GM23248 (cell line): ENCODE results near the gene SLC12A7. TPM values are rescaled to one million over a fixed set of nuclear protein-coding genes. Genes with fewer than 3 reads are reported as not detected.
"Not testable (repeated sequence)": the region's sequence is repeated elsewhere in the genome, so short reads cannot be mapped to it uniquely, and the experiment has no call there.

Experiments
- DNase-seq: peaks from one replicate; pipeline ENCODE4 v3.0.0-alpha.2; 2015
- H2AFZ ChIP-seq: fragments of 200-600 bp; sonication (generic); 2 replicates; pipeline ENCODE4 v1.6.1; 2016; ENCODE audit warnings: antibody characterized with exemption
- H3F3A ChIP-seq: fragments of 200-600 bp; sonication (generic); 2 replicates; pipeline ENCODE4 v1.6.1; 2016; ENCODE audit warnings: mild to moderate bottlenecking, antibody characterized with exemption, mixed run types; ENCODE audit not compliant: insufficient read depth
- H3K27ac ChIP-seq: fragments of 200-600 bp; sonication (generic); 2 replicates; pipeline ENCODE4 v1.5.1; 2016; ENCODE audit warnings: mild to moderate bottlenecking
- H3K27me3 ChIP-seq: fragments of 200-600 bp; sonication (generic); replicated peaks from 2 replicates; pipeline ENCODE4 v1.6.1; 2016; ENCODE audit warnings: mild to moderate bottlenecking; ENCODE audit not compliant: insufficient read depth
- H3K36me3 ChIP-seq: fragments of 200-600 bp; sonication (generic); 2 replicates; pipeline ENCODE4 v1.6.1; 2016; ENCODE audit warnings: low read depth, mild to moderate bottlenecking
- H3K4me1 ChIP-seq: fragments of 200-600 bp; sonication (generic); 2 replicates; pipeline ENCODE4 v1.6.1; 2016; ENCODE audit warnings: mild to moderate bottlenecking; ENCODE audit not compliant: insufficient read depth
- H3K4me2 ChIP-seq: fragments of 200-600 bp; sonication (generic); one replicate; pipeline ENCODE4 v1.6.1; 2016; ENCODE audit warnings: mild to moderate bottlenecking; ENCODE audit not compliant: unreplicated experiment
- H3K4me3 ChIP-seq: fragments of 200-600 bp; sonication (generic); 2 replicates; pipeline ENCODE4 v1.5.1; 2016; ENCODE audit warnings: mild to moderate bottlenecking
- H3K79me2 ChIP-seq: fragments of 200-600 bp; sonication (generic); 2 replicates; pipeline ENCODE4 v1.6.1; 2016; ENCODE audit warnings: mild to moderate bottlenecking; ENCODE audit not compliant: insufficient read depth
- H3K9ac ChIP-seq: fragments of 200-600 bp; sonication (generic); 2 replicates; pipeline ENCODE4 v1.6.1; 2016; ENCODE audit warnings: mild to moderate bottlenecking
- H3K9me2 ChIP-seq: fragments of 200-600 bp; sonication (generic); 2 replicates; pipeline ENCODE4 v1.6.1; 2016; ENCODE audit warnings: mixed run types, mild to moderate bottlenecking, moderate library complexity; ENCODE audit not compliant: insufficient read depth
- H3K9me3 ChIP-seq: fragments of 200-600 bp; sonication (generic); one replicate; pipeline ENCODE4 v1.6.1; 2017; ENCODE audit warnings: low read depth
- H4K20me1 ChIP-seq: fragments of 200-600 bp; sonication (generic); 2 replicates; pipeline ENCODE4 v1.6.0; 2016; ENCODE audit not compliant: insufficient read depth
- EZH2 ChIP-seq: fragments of 200-600 bp; sonication (generic); IDR thresholded peaks from 2 replicates; pipeline ENCODE4 v1.6.1; 2018; ENCODE audit warnings: antibody characterized with exemption, mild to moderate bottlenecking; ENCODE audit not compliant: insufficient read depth, poor library complexity, severe bottlenecking
- EZH2phosphoT487 ChIP-seq: fragments of 200-600 bp; sonication (generic); IDR thresholded peaks from 2 replicates; pipeline ENCODE4 v1.6.1; 2018; ENCODE audit warnings: antibody characterized with exemption, moderate library complexity, mild to moderate bottlenecking, low read depth; ENCODE audit not compliant: insufficient read depth
- WGBS, 2 experiments: methylation state at CpG; one replicate each; pipeline ENCODE4 v1.1.6; 2015 to 2017; ENCODE audit warnings: low lambda C conversion rate in 2 of 2, low coverage in 1 of 2; ENCODE audit errors: missing lambda C conversion rate in 2 of 2; 5-methylcytosine and 5-hydroxymethylcytosine counted together
- in situ Hi-C: fragments of 300-500 bp; cut with MboI; formaldehyde crosslinking; loops from 2 replicates; pipeline ENCODE4 v1.15.0; 2020
- polyA plus RNA-seq: library from polyadenylated mRNA; unstranded; fragments of >200 nt; fragmentation: Nextera tagmentation; extraction: Ambion mirVana; gene quantifications from 2 replicates; pipeline ENCODE4 v1.2.1, GENCODE V29; 2016
- total RNA-seq: library from RNA; depleted of rRNA; stranded (reverse); fragments of >200 nt; shearing (Covaris generic); gene quantifications from 2 replicates; pipeline ENCODE4 v1.2.3, GENCODE V29; 2014

Gene SLC12A7
- total and polyA plus RNA-seq, 2 experiments from 2014 or later: 0.75 to 1.9 TPM

- Histone ChIP-seq H3K9me2 (no peaks in the 10 kb centered on the region), H3K9ac (no peak overlapping the region), H4K20me1 (no peaks in the 10 kb centered on the region), H3K27me3 (no peaks in the 10 kb centered on the region; the same call in 1 of the 2 replicates), H3K4me2 (no peak overlapping the region), H3K36me3 (no peaks in the 10 kb centered on the region), H3K27ac (no peak overlapping the region), H2AFZ (no peak overlapping the region), H3F3A (no peaks in the 10 kb centered on the region), H3K9me3 (no peaks in the 10 kb centered on the region), H3K4me3 (no peak overlapping the region), H3K4me1 (no peaks in the 10 kb centered on the region), H3K79me2 (no peaks in the 10 kb centered on the region)
- in situ Hi-C loops: no loop called here
- no peak for TF ChIP-seq EZH2phosphoT487
- TF ChIP-seq EZH2: no peak
- 79 to 81% methylated on average over 26 to 27 of the region's 28 CpGs for WGBS, 2 experiments
- no peak for DNase-seq
Measured at GRCh38 chr5:1098986-1099597, 12.8 kb downstream of the SLC12A7 start.

GRCh38 chr5:1097988-1098385 is 13.9 kb downstream of the SLC12A7 start:
- H4K20me1 ChIP-seq, in situ Hi-C loops, H3K79me2 ChIP-seq, H2AFZ ChIP-seq, H3K4me2 ChIP-seq, H3K4me1 ChIP-seq, H3K27me3 ChIP-seq, DNase-seq, H3K36me3 ChIP-seq, H3K27ac ChIP-seq, H3K9me2 ChIP-seq, H3F3A ChIP-seq, H3K4me3 ChIP-seq, H3K9me3 ChIP-seq, H3K9ac ChIP-seq: not testable (repeated sequence)
- 40% methylated on average over 5 to 7 of the region's 7 CpGs for WGBS, 2 experiments

- no peak for TF ChIP-seq EZH2phosphoT487
- Histone ChIP-seq H3K9me2 (no peaks in the 10 kb centered on the region), H3K9me3 (no peaks in the 10 kb centered on the region), H3K79me2 (no peaks in the 10 kb centered on the region), H2AFZ (no peak overlapping the region), H3K36me3 (no peaks in the 10 kb centered on the region), H3K4me1 (no peaks in the 10 kb centered on the region), H3F3A (no peaks in the 10 kb centered on the region), H4K20me1 (no peaks in the 10 kb centered on the region), H3K9ac (no peak overlapping the region), H3K4me3 (no peak overlapping the region), H3K27ac (no peak overlapping the region), H3K27me3 (no peaks in the 10 kb centered on the region; the same call in 1 of the 2 replicates), H3K4me2 (no peak overlapping the region)
- WGBS, 2 experiments: 16 to 18% methylated on average over 22 of the region's 22 CpGs
- in situ Hi-C loops: no loop called here
- DNase-seq: no peak
Measured at GRCh38 chr5:1097381-1097987, 14.4 kb downstream of the SLC12A7 start.

- Histone ChIP-seq H3K4me1 (no peaks in the 10 kb centered on the region), H3K4me2 (no peak overlapping the region), H3F3A (no peaks in the 10 kb centered on the region), H3K9me3 (no peaks in the 10 kb centered on the region), H2AFZ (no peak overlapping the region), H3K36me3 (no peaks in the 10 kb centered on the region), H3K4me3 (no peak overlapping the region), H3K27ac (no peak overlapping the region), H4K20me1 (no peaks in the 10 kb centered on the region), H3K79me2 (no peaks in the 10 kb centered on the region), H3K9ac (no peak overlapping the region), H3K9me2 (no peaks in the 10 kb centered on the region), H3K27me3 (no peaks in the 10 kb centered on the region; the same call in 1 of the 2 replicates)
- 83 to 85% methylated on average over 6 to 10 of the region's 10 CpGs for WGBS, 2 experiments
- in situ Hi-C loops: no loop called here
- TF ChIP-seq EZH2: no peak
- TF ChIP-seq EZH2phosphoT487: no peak
- DNase-seq: no peak
Measured at GRCh38 chr5:1096838-1097237, 15.0 kb downstream of the SLC12A7 start.
